HEK293 (cell line): Measurements from ENCODE around the gene FEV.

Experiments
- CTCF ChIA-PET: fragments of 350-600 bp; formaldehyde crosslinking; extraction: SDS; loops from one replicate; lab custom pipeline; 2021; ENCODE audit warnings: antibody characterized with exemption; lab: Yijun Ruan, JAX
- POLR2A ChIA-PET: fragments of 300-600 bp; formaldehyde crosslinking; extraction: SDS; loops from one replicate; lab custom pipeline; 2020; ENCODE audit warnings: antibody characterized with exemption, inconsistent platforms; lab: Yijun Ruan, JAX
- H3K27ac ChIP-seq: fragments of 200-500 bp; sonication (Bioruptor generic); 2 replicates; pipeline ENCODE4 v1.5.1; 2014; ENCODE audit warnings: low read depth, low read length, control low read depth, inconsistent platforms; ENCODE audit errors: extremely low read depth
- H3K36me3 ChIP-seq, 2 experiments: fragments of 200-500 bp in 1 of 2; sonication (Bioruptor generic) in 1 of 2; 1 replicate in 1 of 2; 2 replicates in 1 of 2; pipeline ENCODE4 v1.5.1; 2014 to 2017; ENCODE audit warnings: inconsistent platforms in 2 of 2, low read length in 2 of 2; ENCODE audit not compliant: control insufficient read depth in 2 of 2, insufficient read depth in 1 of 2
- H3K4me1 ChIP-seq: fragments of 200-500 bp; sonication (Bioruptor generic); 2 replicates; pipeline ENCODE4 v1.5.1; 2014; ENCODE audit warnings: mild to moderate bottlenecking, low read length, inconsistent platforms; ENCODE audit not compliant: control insufficient read depth, insufficient read depth
- H3K4me3 ChIP-seq: 2 replicates; pipeline ENCODE4 v1.5.1; 2011; ENCODE audit warnings: low read depth, mild to moderate bottlenecking, control low read depth, low read length, moderate library complexity
- H3K9me3 ChIP-seq: fragments of 200-500 bp; sonication (Bioruptor generic); 2 replicates; pipeline ENCODE4 v1.5.1; 2014; ENCODE audit warnings: low read depth, low read length, inconsistent platforms; ENCODE audit not compliant: control insufficient read depth, insufficient read depth
- PBX3 ChIP-seq: sonication (generic); formaldehyde crosslinking; IDR thresholded peaks from 2 replicates; pipeline ENCODE4 v1.8.1; 2022; ENCODE audit warnings: mild to moderate bottlenecking, moderate library complexity, missing genetic modification reagents
- PRDM10 ChIP-seq: fragments of 450-650 bp; formaldehyde crosslinking; IDR thresholded peaks from 2 replicates; pipeline ENCODE4 v1.5.1; 2016; ENCODE audit warnings: missing biosample characterization, missing genetic modification characterization
- ZFP41 ChIP-seq: fragments of 450-650 bp; formaldehyde crosslinking; IDR thresholded peaks from 2 replicates; pipeline ENCODE4 v1.5.1; 2016; ENCODE audit warnings: missing biosample characterization, missing genetic modification characterization, borderline replicate concordance
- ZIC2 ChIP-seq: fragments of 450-650 bp; formaldehyde crosslinking; IDR thresholded peaks from 2 replicates; pipeline ENCODE4 v1.5.1; 2016; ENCODE audit warnings: missing biosample characterization, missing genetic modification characterization
- ZNF157 ChIP-seq: fragments of 450-650 bp; formaldehyde crosslinking; IDR thresholded peaks from 2 replicates; pipeline ENCODE4 v1.5.1; 2016; ENCODE audit warnings: missing biosample characterization, missing genetic modification characterization
- ZNF16 ChIP-seq: fragments of 450-650 bp; formaldehyde crosslinking; IDR thresholded peaks from 2 replicates; pipeline ENCODE4 v1.5.1; 2016; ENCODE audit warnings: low read depth, missing biosample characterization, missing genetic modification characterization
- ZNF266 ChIP-seq: fragments of 450-650 bp; formaldehyde crosslinking; IDR thresholded peaks from 2 replicates; pipeline ENCODE4 v1.5.1; 2016; ENCODE audit warnings: missing biosample characterization, missing genetic modification characterization, low read depth
- ZNF354C ChIP-seq: fragments of 450-650 bp; formaldehyde crosslinking; IDR thresholded peaks from 2 replicates; pipeline ENCODE4 v1.5.1; 2016; ENCODE audit warnings: missing biosample characterization, missing genetic modification characterization, low read depth, borderline replicate concordance
- ZNF362 ChIP-seq: fragments of 450-650 bp; formaldehyde crosslinking; IDR thresholded peaks from 2 replicates; pipeline ENCODE4 v1.5.1; 2016; ENCODE audit warnings: missing biosample characterization, missing genetic modification characterization
- ZNF37A ChIP-seq: fragments of 450-650 bp; IDR thresholded peaks from 2 replicates; pipeline ENCODE4 v1.5.1; 2018; ENCODE audit warnings: missing biosample characterization, missing genetic modification characterization
- ZNF433 ChIP-seq: fragments of 450-650 bp; formaldehyde crosslinking; IDR thresholded peaks from 2 replicates; pipeline ENCODE4 v1.5.1; 2016; ENCODE audit warnings: missing biosample characterization, missing genetic modification characterization, low read depth
- ZNF473 ChIP-seq: fragments of 450-650 bp; formaldehyde crosslinking; IDR thresholded peaks from 2 replicates; pipeline ENCODE4 v1.5.1; 2017; ENCODE audit warnings: missing biosample characterization, missing genetic modification characterization
- ZNF501 ChIP-seq: fragments of 450-650 bp; formaldehyde crosslinking; IDR thresholded peaks from 2 replicates; pipeline ENCODE4 v1.5.1; 2016; ENCODE audit warnings: missing biosample characterization, missing genetic modification characterization
- ZNF521 ChIP-seq: fragments of 450-650 bp; formaldehyde crosslinking; IDR thresholded peaks from 2 replicates; pipeline ENCODE4 v1.5.1; 2017; ENCODE audit warnings: missing biosample characterization, mild to moderate bottlenecking, missing genetic modification characterization
- ZNF623 ChIP-seq: fragments of 450-650 bp; formaldehyde crosslinking; IDR thresholded peaks from 2 replicates; pipeline ENCODE4 v1.5.1; 2016; ENCODE audit warnings: missing biosample characterization, missing genetic modification characterization
- ZNF785 ChIP-seq: fragments of 450-650 bp; formaldehyde crosslinking; IDR thresholded peaks from 2 replicates; pipeline ENCODE4 v1.5.1; 2016; ENCODE audit warnings: missing biosample characterization, missing genetic modification characterization
- ZSCAN23 ChIP-seq: fragments of 450-650 bp; formaldehyde crosslinking; IDR thresholded peaks from 2 replicates; pipeline ENCODE4 v1.5.1; 2016; ENCODE audit warnings: missing biosample characterization, missing genetic modification characterization

Gene FEV

GRCh38 chr2:218952160-218952559, 32.8 kb downstream of the FEV start:
- Histone ChIP-seq H3K36me3 (no peaks in the 10 kb centered on the region), H3K4me3 (no peak overlapping the region), H3K9me3 (no peaks in the 10 kb centered on the region)
- POLR2A ChIA-PET: no interaction called here
- no peak for TF ChIP-seq ZNF354C (tag by site-specific recombination)
- TF ChIP-seq ZNF37A (tag by site-specific recombination): no peak
- TF ChIP-seq PRDM10 (tag by site-specific recombination): no peak
- TF ChIP-seq ZNF623 (tag by site-specific recombination): no peak
- TF ChIP-seq ZNF266 (tag by site-specific recombination): no peak
- TF ChIP-seq ZIC2 (tag by site-specific recombination): no peak
- no peak for TF ChIP-seq ZSCAN23 (tag by site-specific recombination)
- no peak for TF ChIP-seq ZNF521 (tag by site-specific recombination)
- TF ChIP-seq ZFP41: no peak
- TF ChIP-seq ZNF785 (tag by site-specific recombination): no peak
- TF ChIP-seq ZNF501: no peak
- no peak for TF ChIP-seq ZNF157 (tag by site-specific recombination)
- TF ChIP-seq ZNF433 (tag by site-specific recombination): no peak
- no peak for TF ChIP-seq ZNF473 (tag by site-specific recombination)
- no peak for TF ChIP-seq ZNF16 (tag by site-specific recombination)
- TF ChIP-seq, all 188 proteins: peak for 0
- CTCF ChIA-PET: interaction anchor here (0.6 to 2.4 kb wide), 5 partner anchors 12 to 201 kb away, joined by 3 to 12 read pairs (median 4); no protein-coding TSS in a partner anchor
- no peak overlapping the region for H3K27ac ChIP-seq
- H3K4me1 ChIP-seq: no peaks in the 10 kb centered on the region

- H3K27ac ChIP-seq: no peak overlapping the region
- TF ChIP-seq ZNF362 (0 out of 2 replicates have a peak, but pooled peaks have one; percentile 16), PBX3 (CRISPR knock-in tag) (no peak)
- CTCF ChIA-PET: interaction anchor here (0.6 to 0.7 kb wide), 3 partner anchors 11 to 510 kb away, joined by 3 to 4 read pairs (median 3); no protein-coding TSS in a partner anchor
- H3K4me3 ChIP-seq: no peak overlapping the region
- no peaks in the 10 kb centered on the region for H3K4me1 ChIP-seq
- no peaks in the 10 kb centered on the region for H3K9me3 ChIP-seq
- H3K36me3 ChIP-seq: no peaks in the 10 kb centered on the region
- POLR2A ChIA-PET: interaction anchor here (0.6 kb wide), 1 partner anchor 12 kb away, joined by 3 read pairs; no protein-coding TSS in a partner anchor
Observed at GRCh38 chr2:218946621-218947020, 38.4 kb downstream of the FEV start.
